ENCODE measurements around the gene BIRC5.
"Not testable (repeated sequence)": the region's sequence is repeated elsewhere in the genome, so short reads cannot be mapped to it uniquely, and the experiment has no call there.

BIRC5 gene

DNA sequence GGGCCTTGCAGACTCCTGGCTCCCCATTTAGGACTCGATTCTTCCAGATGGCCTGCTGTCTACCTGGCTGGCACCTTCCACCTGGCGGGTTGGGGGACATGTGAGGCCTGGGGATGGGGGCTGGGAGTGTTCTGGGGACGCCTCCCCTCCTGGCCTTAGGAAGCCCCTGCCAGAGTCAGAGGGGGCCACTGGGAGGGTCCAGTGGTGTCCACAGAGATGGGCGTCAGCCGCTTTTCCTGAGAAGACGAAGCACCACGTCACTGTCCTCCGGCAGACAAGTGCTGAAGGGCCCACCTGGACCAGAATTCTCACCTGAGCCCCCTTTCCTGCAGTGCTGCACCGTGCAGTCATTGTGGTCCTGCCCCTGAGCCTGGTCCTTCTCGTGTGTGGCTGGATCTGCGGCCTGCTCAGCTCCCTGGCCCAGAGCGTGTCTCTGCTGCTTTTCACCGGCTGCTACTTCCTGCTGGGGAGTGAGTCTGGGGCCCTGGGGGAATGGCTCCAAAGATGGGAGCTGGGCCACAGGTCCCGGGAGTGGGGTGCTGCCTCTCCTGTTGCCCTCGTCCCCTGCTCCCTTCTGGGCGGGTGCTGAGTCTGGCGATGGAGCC, 20.3 kb downstream of the BIRC5 start:
- in situ Hi-C loops (cut with MboI; ENCODE audit: low pct_unique_long_range_greater_than_20kb, low sequenced_read_pairs, unreplicated experiment), result no loop called here
- no peak for DNase-seq (ENCODE audit: low spot score)
- TF ChIP-seq, protein P1, sequence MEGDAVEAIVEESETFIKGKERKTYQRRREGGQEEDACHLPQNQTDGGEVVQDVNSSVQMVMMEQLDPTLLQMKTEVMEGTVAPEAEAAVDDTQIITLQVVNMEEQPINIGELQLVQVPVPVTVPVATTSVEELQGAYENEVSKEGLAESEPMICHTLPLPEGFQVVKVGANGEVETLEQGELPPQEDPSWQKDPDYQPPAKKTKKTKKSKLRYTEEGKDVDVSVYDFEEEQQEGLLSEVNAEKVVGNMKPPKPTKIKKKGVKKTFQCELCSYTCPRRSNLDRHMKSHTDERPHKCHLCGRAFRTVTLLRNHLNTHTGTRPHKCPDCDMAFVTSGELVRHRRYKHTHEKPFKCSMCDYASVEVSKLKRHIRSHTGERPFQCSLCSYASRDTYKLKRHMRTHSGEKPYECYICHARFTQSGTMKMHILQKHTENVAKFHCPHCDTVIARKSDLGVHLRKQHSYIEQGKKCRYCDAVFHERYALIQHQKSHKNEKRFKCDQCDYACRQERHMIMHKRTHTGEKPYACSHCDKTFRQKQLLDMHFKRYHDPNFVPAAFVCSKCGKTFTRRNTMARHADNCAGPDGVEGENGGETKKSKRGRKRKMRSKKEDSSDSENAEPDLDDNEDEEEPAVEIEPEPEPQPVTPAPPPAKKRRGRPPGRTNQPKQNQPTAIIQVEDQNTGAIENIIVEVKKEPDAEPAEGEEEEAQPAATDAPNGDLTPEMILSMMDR (IDR thresholded peaks at IDR 0.05; ENCODE audit: extremely low read depth, insufficient read depth, missing control alignments), result no peak

DNA sequence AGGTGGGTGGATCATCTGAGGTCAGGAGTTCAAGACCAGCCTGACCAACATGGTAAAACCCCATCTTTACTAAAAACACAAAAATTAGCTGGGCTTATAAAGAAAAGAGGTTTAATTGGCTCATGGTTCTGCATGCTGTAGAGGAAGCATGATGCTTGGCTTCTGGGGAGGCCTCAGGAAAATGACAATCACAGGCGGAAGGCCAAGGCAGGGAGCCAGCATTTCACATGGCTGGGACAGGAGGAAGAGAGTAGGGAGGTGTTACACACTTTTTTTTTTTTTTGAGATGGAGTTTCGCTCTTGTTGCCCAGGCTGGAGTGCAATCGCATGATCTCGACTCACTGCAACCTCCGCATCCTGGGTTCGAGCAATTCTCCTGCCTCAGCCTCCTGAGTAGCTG, 21.0 kb downstream of the BIRC5 start:
- in situ Hi-C loops (cut with MboI; ENCODE audit: low pct_unique_long_range_greater_than_20kb, low sequenced_read_pairs, unreplicated experiment); DNase-seq (ENCODE audit: low spot score): not testable (repeated sequence)

DNA sequence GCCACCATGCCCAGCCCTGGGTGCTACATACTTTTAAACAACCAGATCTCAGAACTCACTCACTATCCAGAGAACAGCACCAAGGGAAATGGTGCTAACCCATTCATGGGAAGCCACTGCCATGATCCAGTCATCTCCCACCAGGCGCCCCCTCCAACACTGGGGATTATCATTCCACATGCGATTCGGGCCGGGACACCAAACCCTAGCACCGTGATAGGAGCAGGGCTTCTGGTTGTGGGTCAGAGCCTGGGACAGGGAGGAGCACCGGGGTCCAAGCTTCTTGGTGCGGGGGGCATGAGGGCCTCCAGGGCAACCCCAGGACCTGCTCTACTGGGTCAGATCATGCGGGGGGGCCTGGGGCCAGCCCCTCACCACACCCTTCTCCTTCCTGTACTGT, 21.8 kb downstream of the BIRC5 start:
- DNase-seq (ENCODE audit: low spot score), result no peak
- TF ChIP-seq, protein P1 (IDR thresholded peaks at IDR 0.05; ENCODE audit: extremely low read depth, insufficient read depth, missing control alignments), result no peak
- in situ Hi-C loops (cut with MboI; ENCODE audit: low pct_unique_long_range_greater_than_20kb, low sequenced_read_pairs, unreplicated experiment), result no loop called here

GRCh38 chr17:78236362-78237127, 22.5 kb downstream of the BIRC5 start:
- TF ChIP-seq, protein P1 (IDR thresholded peaks at IDR 0.05; ENCODE audit: extremely low read depth, insufficient read depth, missing control alignments), result no peak
- in situ Hi-C loops (cut with MboI; ENCODE audit: low pct_unique_long_range_greater_than_20kb, low sequenced_read_pairs, unreplicated experiment), result no loop called here
- no peak for DNase-seq (ENCODE audit: low spot score)

DNA sequence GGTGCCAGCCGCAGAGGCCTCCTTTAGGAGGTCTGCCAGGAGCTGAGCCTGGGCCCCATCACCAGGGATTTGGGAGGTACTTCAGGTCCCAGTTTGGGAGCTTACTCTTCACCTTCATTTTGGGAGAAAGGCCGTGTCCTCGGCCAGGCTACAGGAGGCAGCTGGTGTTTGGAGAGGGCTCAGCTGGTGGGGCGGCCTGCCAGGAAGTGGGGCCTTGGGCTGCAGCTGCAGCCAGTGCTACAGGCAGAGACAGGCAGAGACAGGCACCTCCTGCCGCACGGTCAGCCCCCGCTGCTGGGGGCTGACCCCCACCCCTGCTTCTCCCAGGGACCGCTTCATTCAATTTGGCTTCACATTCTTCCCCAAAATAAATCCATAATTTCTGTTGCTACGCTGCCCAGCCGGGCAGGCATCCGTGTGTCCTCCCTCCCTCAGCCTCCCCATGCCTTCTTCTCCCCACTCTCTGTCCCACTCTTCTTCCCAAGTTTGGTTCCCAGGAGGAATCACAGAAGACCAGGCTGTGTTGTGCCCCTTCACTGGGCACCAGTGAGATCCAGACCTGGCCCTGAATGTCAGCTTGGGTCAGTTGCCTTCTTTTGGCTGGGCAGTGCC, 23.5 kb downstream of the BIRC5 start:
- TF ChIP-seq, protein P1 (IDR thresholded peaks at IDR 0.05; ENCODE audit: extremely low read depth, insufficient read depth, missing control alignments), result no peak
- in situ Hi-C loops (cut with MboI; ENCODE audit: low pct_unique_long_range_greater_than_20kb, low sequenced_read_pairs, unreplicated experiment), result no loop called here
- DNase-seq (ENCODE audit: low spot score), result no peak

GRCh38 chr17:78238823-78239488, 24.9 kb downstream of the BIRC5 start:
- no peak for DNase-seq (ENCODE audit: low spot score)
- TF ChIP-seq, protein P1 (IDR thresholded peaks at IDR 0.05; ENCODE audit: extremely low read depth, insufficient read depth, missing control alignments), result no peak
- in situ Hi-C loops (cut with MboI; ENCODE audit: low pct_unique_long_range_greater_than_20kb, low sequenced_read_pairs, unreplicated experiment), result no loop called here

Measured in GM13977 (cell line).